T-helper 17 cell (primary cell): ENCODE results near the gene CAMKMT. TPM values are rescaled to one million over a fixed set of nuclear protein-coding genes. Genes with fewer than 3 reads are reported as not detected.

Experiments used
- ATAC-seq: fragments of 150-1000 bp; cut with Tn5 transposase; 2 replicates; pipeline ENCODE4 v1.10.0; 2021; ENCODE audit warnings: mild to moderate bottlenecking, moderate library complexity
- DNase-seq, 3 donors: peaks; one replicate each; pipeline versions ENCODE4 v3.0.0 to v3.0.0-alpha.2; 2020 to 2021
- H3K9me3 ChIP-seq: one replicate; pipeline ENCODE4 v1.7.0; 2013; ENCODE audit warnings: low read length, mild to moderate bottlenecking; ENCODE audit not compliant: control insufficient read depth, poor library complexity, severe bottlenecking
- H3K27ac Mint-ChIP-seq: one replicate; pipeline ENCODE4 v1.8.0; 2022; ENCODE audit warnings: mild to moderate bottlenecking, moderate library complexity, mixed read lengths
- H3K27me3 Mint-ChIP-seq: one replicate; pipeline ENCODE4 v1.8.0; 2022; ENCODE audit warnings: mixed read lengths
- H3K36me3 Mint-ChIP-seq: one replicate; pipeline ENCODE4 v1.8.0; 2022; ENCODE audit warnings: low read depth, mixed read lengths
- H3K4me1 Mint-ChIP-seq: one replicate; pipeline ENCODE4 v1.8.0; 2022; ENCODE audit warnings: mild to moderate bottlenecking, mixed read lengths
- H3K4me3 Mint-ChIP-seq: one replicate; pipeline ENCODE4 v1.8.0; 2022; ENCODE audit warnings: mild to moderate bottlenecking, moderate library complexity, mixed read lengths
- total RNA-seq, 4 donors: library from RNA in 2 of 4; stranded (reverse) in 2 of 4; gene quantifications; one replicate each; pipeline ENCODE4 v1.2.3 and lab custom pipeline; 2022 to 2026

CAMKMT gene
- total RNA-seq, 2 donors from 2014 or later = 14.8 to 19.8 TPM

DNA sequence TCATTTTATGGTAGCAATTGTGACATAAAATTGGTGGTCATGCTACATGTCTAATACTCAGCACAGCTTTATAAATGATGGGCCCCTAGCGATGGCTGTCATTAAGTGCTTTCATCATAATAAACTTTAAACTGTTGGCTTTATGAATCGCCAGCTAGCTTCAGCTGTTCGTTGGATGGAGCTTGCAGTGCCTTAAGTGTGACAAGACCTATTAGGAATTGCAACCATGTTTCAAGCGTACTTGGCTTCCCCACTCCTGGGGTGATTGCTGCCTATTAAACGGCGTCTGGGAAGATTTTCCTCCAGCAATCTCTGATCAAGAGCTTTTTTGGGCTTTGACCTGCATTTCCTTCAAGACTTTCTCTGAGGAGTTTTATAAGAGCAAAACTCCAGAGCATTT, 415.3 kb downstream of the CAMKMT start:
- Mint-ChIP-seq H3K4me1 (peaks cover 4% of the 10 kb centered on the region), H3K36me3 (peaks cover 5% of the 10 kb centered on the region), H3K27me3 (no peaks in the 10 kb centered on the region), H3K27ac (no peak overlapping the region), H3K4me3 (no peak overlapping the region)
- H3K9me3 ChIP-seq = no peaks in the 10 kb centered on the region
- DNase-seq (no peak), ATAC-seq (no peak)

DNA sequence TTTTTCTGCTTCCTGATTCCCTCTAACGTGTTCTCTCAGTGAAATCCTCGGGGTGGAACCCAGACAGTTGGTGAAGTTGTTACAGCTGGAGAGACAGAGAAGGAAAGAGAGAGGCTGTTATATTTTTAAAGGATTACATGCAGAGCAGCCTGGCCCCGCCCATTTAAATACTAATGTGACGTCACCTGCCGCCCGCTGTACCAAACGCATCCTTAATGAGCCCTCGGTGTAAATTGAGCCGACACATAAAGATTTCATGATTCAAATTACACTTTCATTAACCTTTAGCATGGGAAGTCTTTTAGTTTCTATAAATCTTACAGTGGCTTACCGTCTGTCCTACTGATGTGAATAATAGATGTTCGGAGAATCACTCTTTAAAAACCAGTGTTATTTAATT, 415.8 kb downstream of the CAMKMT start:
- peaks cover 4% of the 10 kb centered on the region for H3K4me1 Mint-ChIP-seq
- peak overlapping the region; percentile 0 for H3K27ac Mint-ChIP-seq
- DNase-seq (no peak), ATAC-seq (no peak)
- no peaks in the 10 kb centered on the region for H3K27me3 Mint-ChIP-seq
- peak overlapping the region; percentile 12 for H3K4me3 Mint-ChIP-seq
- no peaks in the 10 kb centered on the region for H3K9me3 ChIP-seq
- peaks cover 2% of the 10 kb centered on the region for H3K36me3 Mint-ChIP-seq

DNA sequence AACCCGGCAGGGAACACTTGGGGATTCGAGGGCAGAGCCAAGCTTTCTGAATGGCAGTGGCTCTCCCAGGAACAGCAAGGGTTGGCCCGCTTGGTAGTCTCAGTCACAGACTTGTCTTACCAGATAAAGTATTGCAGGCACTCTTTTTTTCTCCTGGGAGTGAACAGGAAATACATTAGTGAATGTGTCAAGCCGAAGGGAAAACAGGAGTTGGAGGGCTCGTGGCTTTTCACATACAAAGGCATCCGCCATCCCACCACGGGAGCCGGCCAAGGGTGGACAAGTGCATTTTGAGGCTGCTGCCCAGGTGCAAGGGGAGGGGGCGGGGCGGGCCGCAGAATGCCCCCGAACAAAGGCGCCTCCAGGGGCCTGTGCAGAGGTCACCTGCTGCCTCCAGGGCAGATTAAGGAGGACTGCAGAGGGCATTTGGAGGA, 416.5 kb downstream of the CAMKMT start:
- no peaks in the 10 kb centered on the region for H3K9me3 ChIP-seq
- peaks cover 4% of the 10 kb centered on the region for H3K4me1 Mint-ChIP-seq
- H3K27ac Mint-ChIP-seq = peak overlapping the region; percentile 0
- H3K36me3 Mint-ChIP-seq = peaks cover 2% of the 10 kb centered on the region
- DNase-seq (no peak), ATAC-seq (peak; percentile 20)
- no peak overlapping the region for H3K4me3 Mint-ChIP-seq
- no peaks in the 10 kb centered on the region for H3K27me3 Mint-ChIP-seq

DNA sequence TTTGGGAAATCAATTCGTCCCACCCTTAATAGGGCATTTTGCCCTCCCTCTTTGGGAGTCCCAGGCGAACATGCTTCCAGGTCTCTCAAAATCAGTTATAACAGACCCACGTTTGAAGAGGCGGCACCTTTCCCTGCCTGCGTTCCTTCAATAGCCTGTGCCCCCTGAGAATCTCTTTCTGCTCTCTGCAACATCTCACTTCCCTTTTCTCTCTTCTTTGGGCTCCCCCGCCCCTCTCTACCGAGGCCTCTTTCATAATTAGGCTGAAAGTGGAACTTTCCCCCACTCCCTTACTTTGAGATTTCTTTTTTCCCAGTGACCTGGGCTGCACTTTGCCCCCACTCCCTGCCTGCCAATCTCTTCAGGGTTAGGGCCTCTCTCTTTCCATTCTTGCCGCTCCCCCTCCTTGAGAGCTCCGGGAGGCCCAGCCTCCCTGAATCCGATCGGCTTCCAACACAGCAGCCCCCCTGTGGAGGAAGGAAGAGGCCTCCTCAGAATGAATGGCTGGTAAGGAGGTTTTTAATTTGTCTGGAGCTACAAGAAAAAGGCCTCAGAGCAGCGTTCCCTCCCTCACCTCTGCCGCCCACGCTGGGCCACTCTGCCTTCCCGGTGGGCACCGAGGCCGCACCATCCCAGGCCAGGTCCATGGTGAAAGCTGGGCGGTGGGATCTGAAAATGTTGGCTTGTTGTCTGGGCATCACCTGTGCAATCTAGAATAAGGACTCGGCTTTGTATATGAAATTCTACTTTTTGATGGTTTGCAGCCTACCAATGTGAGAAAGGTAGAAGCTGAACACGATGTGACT, 417.1 kb downstream of the CAMKMT start:
- Mint-ChIP-seq H3K36me3 (peaks cover 2% of the 10 kb centered on the region), H3K4me3 (peak overlapping the region; percentile 31), H3K27me3 (no peaks in the 10 kb centered on the region), H3K27ac (no peak overlapping the region), H3K4me1 (peaks cover 4% of the 10 kb centered on the region)
- DNase-seq (no peak), ATAC-seq (peak; percentile 69)
- no peaks in the 10 kb centered on the region for H3K9me3 ChIP-seq

DNA sequence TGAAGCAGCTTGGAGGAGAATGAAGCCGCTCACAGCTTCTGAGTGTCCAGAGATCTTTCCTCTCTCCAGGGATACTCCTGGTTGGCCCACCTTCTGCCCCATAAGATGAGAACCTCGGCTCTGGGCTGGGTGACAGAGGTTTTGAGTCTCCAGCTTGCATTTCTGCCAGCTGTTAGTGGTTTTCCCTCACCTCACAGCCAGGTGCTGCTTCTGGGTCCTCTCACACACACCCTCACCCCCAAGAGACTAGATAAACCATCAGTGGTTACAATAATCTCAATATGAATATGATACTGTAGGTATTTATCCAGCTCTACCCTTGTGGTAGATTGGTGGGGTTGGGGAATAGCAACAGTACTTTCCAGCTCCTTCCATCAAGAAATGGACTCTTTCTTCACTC, 418.0 kb downstream of the CAMKMT start:
- Mint-ChIP-seq H3K36me3 (peaks cover 2% of the 10 kb centered on the region), H3K4me3 (no peak overlapping the region), H3K4me1 (peaks cover 4% of the 10 kb centered on the region), H3K27ac (no peak overlapping the region), H3K27me3 (no peaks in the 10 kb centered on the region)
- no peak for ATAC-seq
- no peak for DNase-seq
- H3K9me3 ChIP-seq = no peaks in the 10 kb centered on the region

DNA sequence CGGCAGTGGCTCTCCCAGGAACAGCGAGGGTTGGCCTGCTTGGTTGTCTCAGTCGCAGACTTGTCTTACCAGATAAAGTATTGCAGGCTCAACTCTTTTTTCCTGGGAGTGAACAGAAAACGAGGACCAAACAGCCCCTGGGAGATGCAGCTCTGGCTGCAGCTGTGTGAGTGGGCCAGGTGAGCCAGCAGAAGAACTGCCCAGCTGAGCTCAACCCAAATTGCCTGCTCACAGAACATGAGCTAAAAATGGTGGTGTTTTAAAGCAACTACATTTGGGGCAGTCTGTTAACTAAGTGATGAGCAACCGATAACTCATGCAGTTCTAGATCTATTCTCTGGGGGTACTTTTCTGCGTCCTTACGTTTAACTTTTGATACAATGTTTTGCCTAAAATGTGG, 418.7 kb downstream of the CAMKMT start:
- H3K27me3 Mint-ChIP-seq = no peaks in the 10 kb centered on the region
- H3K27ac Mint-ChIP-seq = no peak overlapping the region
- H3K36me3 Mint-ChIP-seq = peaks cover 2% of the 10 kb centered on the region
- H3K4me1 Mint-ChIP-seq = peaks cover 4% of the 10 kb centered on the region
- no peaks in the 10 kb centered on the region for H3K9me3 ChIP-seq
- no peak for ATAC-seq
- no peak overlapping the region for H3K4me3 Mint-ChIP-seq
- DNase-seq = no peak

DNA sequence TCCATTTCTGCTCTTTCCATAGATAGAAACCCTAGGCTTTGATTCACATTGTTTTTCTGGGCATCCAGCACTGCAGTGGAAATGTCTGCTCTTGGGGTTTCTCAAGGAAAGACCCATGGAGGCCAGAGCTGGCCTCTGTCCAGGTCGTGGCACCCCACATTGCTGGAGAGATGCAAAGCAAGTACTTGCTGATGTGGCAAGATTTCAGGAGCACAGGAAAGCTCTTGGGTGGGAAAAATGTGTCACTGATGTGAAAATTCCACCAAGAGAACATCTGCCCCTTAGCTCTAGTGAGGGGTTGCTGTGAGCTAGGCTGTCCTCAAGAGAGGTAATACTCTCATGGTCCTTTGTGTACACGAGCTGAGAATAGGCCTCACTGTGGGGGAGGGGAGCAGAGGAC, 423.7 kb downstream of the CAMKMT start:
- DNase-seq (no peak), ATAC-seq (no peak)
- Mint-ChIP-seq H3K36me3 (no peaks in the 10 kb centered on the region), H3K27ac (no peak overlapping the region), H3K4me3 (no peak overlapping the region), H3K27me3 (no peaks in the 10 kb centered on the region), H3K4me1 (no peaks in the 10 kb centered on the region)
- H3K9me3 ChIP-seq = no peaks in the 10 kb centered on the region

DNA sequence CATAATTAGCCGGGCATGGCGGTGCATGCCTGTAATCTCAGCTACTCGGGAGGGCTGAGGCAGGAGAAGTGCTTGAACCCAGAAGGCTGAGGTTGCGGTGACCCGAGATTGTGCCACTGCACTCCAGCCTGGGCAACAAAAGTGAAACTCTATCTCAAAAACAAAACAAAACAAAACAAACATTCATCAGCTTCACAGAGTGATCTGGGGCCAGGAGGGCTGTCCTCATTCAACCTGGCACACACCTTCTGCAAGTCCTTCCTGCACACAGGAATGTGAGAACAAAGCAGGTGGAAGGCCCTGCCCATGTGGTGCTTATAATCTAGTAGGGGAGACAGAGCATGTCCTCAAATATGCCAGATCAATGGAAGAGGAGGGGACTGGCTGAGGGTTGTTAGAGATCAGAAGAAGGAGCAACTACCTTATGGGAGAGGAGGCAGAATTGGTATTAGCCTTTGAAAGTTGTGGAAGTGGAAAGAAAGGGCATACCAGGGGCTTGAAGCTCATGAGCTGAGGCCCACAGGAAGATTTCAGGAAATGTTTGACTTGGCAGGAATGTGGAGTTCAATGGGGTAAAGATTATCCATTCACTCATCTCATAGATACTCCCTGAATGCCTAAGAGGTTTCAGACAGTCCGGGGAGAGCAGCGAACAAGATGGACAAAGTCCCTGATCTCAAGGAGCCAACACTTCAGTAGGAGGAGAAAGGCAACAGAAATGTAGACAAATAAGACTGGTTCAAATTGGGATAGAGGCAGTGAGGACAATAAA, 424.5 kb downstream of the CAMKMT start:
- ATAC-seq (no peak), DNase-seq (no peak)
- no peak overlapping the region for H3K4me3 Mint-ChIP-seq
- no peaks in the 10 kb centered on the region for H3K36me3 Mint-ChIP-seq
- no peaks in the 10 kb centered on the region for H3K4me1 Mint-ChIP-seq
- H3K9me3 ChIP-seq = no peaks in the 10 kb centered on the region
- no peak overlapping the region for H3K27ac Mint-ChIP-seq
- no peaks in the 10 kb centered on the region for H3K27me3 Mint-ChIP-seq

DNA sequence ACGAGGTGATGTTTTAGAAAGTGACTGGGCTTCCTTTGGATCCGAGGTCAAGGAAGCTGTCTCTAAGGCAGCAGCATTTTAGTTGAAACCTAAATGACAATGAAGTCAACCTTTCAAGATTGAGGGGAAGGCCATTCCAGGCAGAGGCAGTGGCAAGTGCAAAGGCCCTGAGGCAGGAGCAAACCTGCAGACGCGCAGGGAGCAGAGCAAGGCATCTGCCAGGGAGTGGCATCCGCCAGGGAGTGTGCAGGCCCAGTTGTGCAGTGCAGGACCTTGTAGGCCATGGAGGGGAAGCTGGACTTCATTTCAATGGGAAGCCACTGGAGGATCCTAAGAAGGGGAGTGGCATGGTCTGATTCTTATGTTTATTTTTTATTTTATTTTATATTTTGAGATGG, 425.1 kb downstream of the CAMKMT start:
- H3K4me3 Mint-ChIP-seq = no peak overlapping the region
- no peaks in the 10 kb centered on the region for H3K27me3 Mint-ChIP-seq
- no peaks in the 10 kb centered on the region for H3K9me3 ChIP-seq
- ATAC-seq (no peak), DNase-seq (no peak)
- no peaks in the 10 kb centered on the region for H3K4me1 Mint-ChIP-seq
- H3K36me3 Mint-ChIP-seq = no peaks in the 10 kb centered on the region
- H3K27ac Mint-ChIP-seq = no peak overlapping the region

DNA sequence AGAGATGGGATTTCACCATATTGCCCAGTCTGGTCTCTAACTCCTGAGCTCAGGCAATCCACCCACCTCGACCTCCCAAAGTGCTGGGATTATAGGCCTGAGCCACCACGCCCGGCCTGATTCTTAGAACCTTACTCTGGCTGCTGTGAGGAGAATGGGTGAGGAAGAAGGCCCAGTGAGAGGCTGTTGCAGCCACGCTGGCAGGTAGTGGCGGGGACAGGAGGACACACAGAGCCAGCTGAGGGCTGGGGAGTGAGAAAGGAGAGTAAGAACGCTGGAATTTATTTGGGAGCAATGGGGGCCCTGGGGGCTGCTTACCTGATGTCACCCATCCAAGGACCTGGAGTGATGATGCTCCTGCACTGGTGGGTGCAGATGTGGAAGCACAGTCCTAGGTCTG, 425.9 kb downstream of the CAMKMT start:
- Mint-ChIP-seq H3K27me3 (no peaks in the 10 kb centered on the region), H3K27ac (no peak overlapping the region), H3K4me1 (no peaks in the 10 kb centered on the region), H3K4me3 (no peak overlapping the region), H3K36me3 (no peaks in the 10 kb centered on the region)
- H3K9me3 ChIP-seq = no peaks in the 10 kb centered on the region
- ATAC-seq (no peak), DNase-seq (no peak)

DNA sequence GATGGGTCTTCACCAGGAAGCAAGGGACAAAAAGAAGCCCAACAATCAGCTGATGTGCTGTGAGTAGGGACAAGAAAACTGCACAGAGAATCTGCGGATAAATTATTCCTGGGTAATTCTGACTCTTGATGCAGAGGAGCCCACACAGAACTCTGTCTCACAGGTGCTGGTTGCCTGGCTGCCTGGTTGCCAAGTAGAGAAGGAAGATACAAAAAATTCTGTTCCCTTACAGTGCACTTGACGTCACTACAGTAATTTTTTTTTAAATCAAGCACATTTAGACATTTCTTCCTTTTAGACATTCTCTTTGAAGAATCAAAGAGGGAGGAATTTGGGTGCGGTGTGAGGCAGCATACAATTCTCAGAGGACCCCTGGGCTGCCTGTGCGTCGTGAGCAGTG, 427.7 kb downstream of the CAMKMT start:
- no peaks in the 10 kb centered on the region for H3K27me3 Mint-ChIP-seq
- no peak for ATAC-seq
- no peak for DNase-seq
- H3K4me3 Mint-ChIP-seq = no peak overlapping the region
- no peaks in the 10 kb centered on the region for H3K9me3 ChIP-seq
- no peaks in the 10 kb centered on the region for H3K4me1 Mint-ChIP-seq
- no peak overlapping the region for H3K27ac Mint-ChIP-seq
- no peaks in the 10 kb centered on the region for H3K36me3 Mint-ChIP-seq

DNA sequence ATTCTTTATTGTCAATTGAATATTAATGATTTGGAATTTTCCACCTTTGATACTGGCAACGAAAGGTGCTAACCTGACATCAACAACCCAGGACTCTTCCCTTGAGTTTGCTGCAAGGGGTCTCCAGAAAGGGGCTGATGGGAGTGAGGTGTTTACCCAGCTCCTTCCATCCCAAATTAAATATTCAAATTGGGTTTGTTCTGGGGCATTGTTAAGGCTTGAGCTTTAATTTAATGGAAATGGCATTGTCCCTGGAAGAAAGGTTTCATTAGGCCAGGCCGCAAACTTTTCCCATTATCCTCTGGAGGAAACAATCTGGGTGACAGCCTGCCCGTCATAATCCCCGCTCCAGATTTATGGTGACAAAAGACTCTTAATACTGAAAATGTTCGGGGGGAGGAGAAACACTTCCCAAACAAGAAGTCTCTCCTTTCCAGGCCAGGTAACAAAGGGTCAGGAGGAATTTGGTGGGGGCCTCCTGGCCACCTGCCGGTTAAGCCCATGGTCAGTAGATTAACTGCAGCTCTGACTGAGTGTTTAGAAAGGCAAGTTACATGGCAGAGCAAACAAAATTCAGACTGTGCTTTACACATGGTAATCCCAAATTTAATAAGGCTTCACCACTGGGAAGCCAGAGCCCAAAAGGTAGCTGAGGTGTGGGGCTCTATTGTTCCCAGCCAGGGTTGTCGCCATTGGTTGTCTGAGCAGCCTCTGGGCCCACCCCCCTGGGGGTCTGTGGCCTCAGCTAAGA, 428.4 kb downstream of the CAMKMT start:
- Mint-ChIP-seq H3K4me1 (no peaks in the 10 kb centered on the region), H3K27ac (no peak overlapping the region), H3K4me3 (no peak overlapping the region), H3K36me3 (no peaks in the 10 kb centered on the region), H3K27me3 (no peaks in the 10 kb centered on the region)
- ATAC-seq (no peak), DNase-seq (no peak)
- H3K9me3 ChIP-seq = no peaks in the 10 kb centered on the region

DNA sequence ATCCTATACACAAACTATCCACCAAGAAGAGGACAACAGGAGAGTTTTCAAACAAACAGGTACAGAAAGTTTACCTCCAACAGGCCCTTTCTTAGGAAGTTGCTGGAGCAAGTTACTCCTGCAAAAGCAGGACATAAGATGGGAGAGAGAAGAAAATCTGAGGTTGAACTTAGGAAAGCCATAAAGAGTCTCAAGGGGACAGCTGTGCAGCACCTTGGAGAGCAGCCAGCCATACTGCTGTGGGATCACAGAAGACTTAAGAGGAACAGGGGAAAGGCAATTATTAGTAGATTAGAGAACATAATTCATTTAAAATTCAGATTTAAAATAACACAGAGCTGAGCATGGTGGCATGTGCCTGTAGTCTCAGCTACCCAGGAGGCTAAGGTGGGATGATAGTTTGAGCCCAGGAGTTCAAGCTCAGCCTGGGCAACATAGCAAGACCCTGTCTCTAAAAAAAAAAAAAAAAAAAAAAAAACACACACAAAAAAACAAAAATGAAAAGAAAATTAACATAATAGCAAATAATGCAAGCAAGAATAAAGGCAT, 431.6 kb downstream of the CAMKMT start:
- Mint-ChIP-seq H3K36me3 (no peaks in the 10 kb centered on the region), H3K27ac (no peak overlapping the region), H3K4me1 (no peaks in the 10 kb centered on the region), H3K27me3 (peaks cover 12% of the 10 kb centered on the region), H3K4me3 (no peak overlapping the region)
- no peak for ATAC-seq
- H3K9me3 ChIP-seq = no peaks in the 10 kb centered on the region
- no peak for DNase-seq
